ENCODE data around the gene EEA1. TPM values are rescaled to one million over a fixed set of nuclear protein-coding genes. Genes with fewer than 3 reads are reported as not detected.

EEA1 gene
- total RNA-seq, 1 donor from 2014 or later = 10.9 TPM

DNA sequence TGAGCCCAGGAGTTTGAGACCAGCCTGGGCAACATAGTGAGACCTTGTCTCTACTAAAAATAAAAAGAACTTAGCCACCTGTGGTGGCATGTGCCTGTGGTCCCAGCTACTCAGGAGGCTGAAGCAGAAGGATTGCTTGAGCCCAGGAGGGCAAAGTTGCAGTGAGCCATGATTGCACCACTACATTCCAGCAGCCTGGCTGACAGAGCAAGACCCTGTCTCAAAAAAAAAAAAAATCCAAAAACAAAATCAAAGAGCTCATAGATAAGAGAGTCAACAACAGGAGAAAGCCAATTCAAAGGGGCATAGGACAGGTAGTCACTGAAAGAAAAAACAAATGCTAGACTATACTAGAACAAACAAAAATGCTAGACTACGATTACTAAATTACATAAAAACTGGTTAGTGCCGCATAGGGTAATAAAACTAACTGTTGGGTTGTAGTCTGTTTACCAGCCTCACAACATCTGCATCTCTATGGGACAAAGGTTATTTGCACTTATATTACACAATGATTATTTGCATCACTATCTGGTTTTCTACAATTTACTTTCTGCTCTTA lies 16.6 kb upstream of the EEA1 start:
- TF ChIP-seq, protein P1, sequence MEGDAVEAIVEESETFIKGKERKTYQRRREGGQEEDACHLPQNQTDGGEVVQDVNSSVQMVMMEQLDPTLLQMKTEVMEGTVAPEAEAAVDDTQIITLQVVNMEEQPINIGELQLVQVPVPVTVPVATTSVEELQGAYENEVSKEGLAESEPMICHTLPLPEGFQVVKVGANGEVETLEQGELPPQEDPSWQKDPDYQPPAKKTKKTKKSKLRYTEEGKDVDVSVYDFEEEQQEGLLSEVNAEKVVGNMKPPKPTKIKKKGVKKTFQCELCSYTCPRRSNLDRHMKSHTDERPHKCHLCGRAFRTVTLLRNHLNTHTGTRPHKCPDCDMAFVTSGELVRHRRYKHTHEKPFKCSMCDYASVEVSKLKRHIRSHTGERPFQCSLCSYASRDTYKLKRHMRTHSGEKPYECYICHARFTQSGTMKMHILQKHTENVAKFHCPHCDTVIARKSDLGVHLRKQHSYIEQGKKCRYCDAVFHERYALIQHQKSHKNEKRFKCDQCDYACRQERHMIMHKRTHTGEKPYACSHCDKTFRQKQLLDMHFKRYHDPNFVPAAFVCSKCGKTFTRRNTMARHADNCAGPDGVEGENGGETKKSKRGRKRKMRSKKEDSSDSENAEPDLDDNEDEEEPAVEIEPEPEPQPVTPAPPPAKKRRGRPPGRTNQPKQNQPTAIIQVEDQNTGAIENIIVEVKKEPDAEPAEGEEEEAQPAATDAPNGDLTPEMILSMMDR (IDR thresholded peaks at IDR 0.05) = no peak
- Histone ChIP-seq H3K36me3 (no peaks in the 10 kb centered on the region), H3K27me3 (no peaks in the 10 kb centered on the region), H3K4me3 (no peak overlapping the region), H3K4me1 (no peaks in the 10 kb centered on the region), H3K27ac (no peak overlapping the region), H3K9me3 (no peaks in the 10 kb centered on the region)
- intact Hi-C loops (cut with DNase I) = no loop called here
- no peak for DNase-seq (ENCODE audit: low spot score in 2 of 2)

DNA sequence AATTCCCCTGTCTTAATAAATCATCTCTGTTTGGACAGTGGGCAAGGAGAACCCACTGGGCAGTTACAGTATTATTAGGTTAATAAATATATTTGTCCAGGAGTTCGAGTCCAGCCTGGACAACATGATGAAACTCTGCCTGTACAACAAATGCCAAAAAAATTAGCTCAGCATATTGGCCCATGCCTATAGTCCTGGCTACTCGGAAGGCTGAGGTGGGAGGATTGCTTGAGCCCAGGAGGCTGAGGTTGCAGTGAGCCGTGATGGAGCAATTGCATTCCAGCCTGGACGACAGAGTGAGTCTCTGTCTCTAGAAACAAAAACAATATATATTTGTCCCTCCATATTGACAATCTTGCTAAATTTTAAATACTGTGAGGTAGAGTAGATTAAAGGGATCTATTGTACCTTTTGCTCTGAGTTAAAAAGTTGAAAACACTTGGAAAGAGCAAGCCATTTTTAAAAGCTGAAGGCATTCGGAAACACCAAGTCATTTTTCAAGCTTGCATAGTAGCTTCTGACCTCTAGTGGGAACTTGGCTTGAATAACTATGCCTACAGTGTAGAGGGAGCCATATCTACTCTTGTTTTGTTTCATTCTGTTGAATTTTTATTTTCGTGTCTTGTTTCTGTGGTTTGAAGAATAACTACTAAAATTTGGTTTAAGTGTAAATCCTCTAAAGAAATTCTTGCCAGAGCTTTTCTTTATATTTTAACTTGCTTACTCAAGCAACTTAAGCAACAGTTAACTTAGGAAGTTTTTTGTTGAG lies 14.6 kb upstream of the EEA1 start:
- H3K4me3 ChIP-seq = no peak overlapping the region
- H3K36me3 ChIP-seq = no peaks in the 10 kb centered on the region
- no peak overlapping the region for H3K27ac ChIP-seq
- H3K9me3 ChIP-seq = no peaks in the 10 kb centered on the region
- DNase-seq (ENCODE audit: low spot score in 2 of 2) = no peak
- TF ChIP-seq, protein P1 (IDR thresholded peaks at IDR 0.05) = peak in 1 of 3 experiments; percentile 23
- H3K27me3 ChIP-seq = no peaks in the 10 kb centered on the region
- no peaks in the 10 kb centered on the region for H3K4me1 ChIP-seq
- intact Hi-C loops (cut with DNase I) = no loop called here

DNA sequence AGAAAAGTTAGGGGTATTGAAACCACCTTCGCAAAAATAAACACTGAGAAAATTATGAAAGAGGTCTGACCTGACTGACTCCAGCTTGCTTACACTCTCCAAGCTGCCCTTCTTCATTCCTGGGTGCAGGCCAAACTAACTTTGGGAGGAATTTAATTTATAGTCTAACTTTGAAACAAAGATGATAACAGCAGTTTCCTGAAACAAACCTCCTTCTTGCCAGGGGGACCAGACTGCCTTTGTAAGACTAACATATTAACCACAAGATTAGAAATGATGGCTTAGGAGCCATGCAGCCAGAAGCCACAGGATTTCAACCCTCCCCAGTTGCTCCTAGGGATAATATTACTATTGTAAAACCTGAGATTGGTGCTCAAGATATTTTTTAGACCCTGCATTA lies 13.8 kb upstream of the EEA1 start:
- no peaks in the 10 kb centered on the region for H3K27me3 ChIP-seq
- intact Hi-C loops (cut with DNase I) = no loop called here
- no peak for DNase-seq (ENCODE audit: low spot score in 2 of 2)
- no peaks in the 10 kb centered on the region for H3K36me3 ChIP-seq
- H3K27ac ChIP-seq = no peak overlapping the region
- no peak overlapping the region for H3K4me3 ChIP-seq
- H3K9me3 ChIP-seq = no peaks in the 10 kb centered on the region
- no peaks in the 10 kb centered on the region for H3K4me1 ChIP-seq
- TF ChIP-seq, protein P1 (IDR thresholded peaks at IDR 0.05) = no peak

DNA sequence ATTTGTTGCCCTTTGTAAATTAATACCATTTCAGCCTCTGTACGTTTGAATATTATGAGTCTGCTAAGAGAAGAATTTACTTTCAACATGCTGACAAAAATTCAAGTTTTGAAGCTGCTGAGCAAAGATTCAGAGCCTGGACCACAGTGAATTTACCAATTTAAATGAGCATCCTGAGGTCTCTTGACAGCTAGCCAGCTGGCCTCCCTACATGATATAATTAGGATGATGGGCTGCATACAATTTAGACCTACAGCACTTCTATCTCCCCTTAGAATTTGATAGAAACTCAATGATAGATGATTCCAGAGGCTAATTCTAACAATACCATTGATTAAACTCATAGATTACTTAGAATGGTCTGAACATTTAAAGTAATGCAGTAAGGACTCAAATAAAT lies 10.0 kb upstream of the EEA1 start:
- DNase-seq (ENCODE audit: low spot score in 2 of 2) = no peak
- intact Hi-C loops (cut with DNase I) = no loop called here
- H3K27ac ChIP-seq = no peak overlapping the region
- TF ChIP-seq, protein P1 (IDR thresholded peaks at IDR 0.05) = no peak
- no peak overlapping the region for H3K4me3 ChIP-seq
- H3K36me3 ChIP-seq = no peaks in the 10 kb centered on the region
- no peaks in the 10 kb centered on the region for H3K4me1 ChIP-seq
- no peaks in the 10 kb centered on the region for H3K27me3 ChIP-seq
- H3K9me3 ChIP-seq = no peaks in the 10 kb centered on the region

DNA sequence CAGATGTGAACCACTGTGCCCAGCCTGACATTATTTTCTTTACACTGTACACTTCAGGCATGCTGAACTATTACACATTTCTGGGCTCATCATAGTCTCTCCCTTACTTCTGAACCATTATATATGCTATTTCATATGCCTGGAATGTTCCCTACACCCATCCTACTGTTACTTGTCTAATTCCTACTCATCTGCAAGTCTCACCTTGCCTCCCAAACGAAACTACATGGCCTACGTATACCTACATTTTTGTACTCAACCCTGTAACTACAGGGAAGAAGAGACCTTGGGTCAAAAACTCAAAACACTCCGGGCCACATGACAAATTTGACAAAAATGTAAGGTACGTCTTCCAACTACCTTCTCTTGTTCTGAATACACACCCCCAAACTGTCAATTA lies 9.5 kb upstream of the EEA1 start:
- Histone ChIP-seq H3K36me3 (no peaks in the 10 kb centered on the region), H3K27me3 (no peaks in the 10 kb centered on the region), H3K4me3 (no peak overlapping the region), H3K9me3 (no peaks in the 10 kb centered on the region), H3K27ac (no peak overlapping the region), H3K4me1 (no peaks in the 10 kb centered on the region)
- intact Hi-C loops (cut with DNase I) = no loop called here
- DNase-seq (ENCODE audit: low spot score in 2 of 2) = no peak
- TF ChIP-seq, protein P1 (IDR thresholded peaks at IDR 0.05) = no peak
